GM19324 (cell line): ENCODE data around the gene CHML.

Experiments used
- ATAC-seq: cut with Tn5 transposase; IDR thresholded peaks from one replicate; pipeline ENCODE4 v1.9.1; 2021; ENCODE audit warnings: mild to moderate bottlenecking, moderate library complexity; ENCODE audit not compliant: unreplicated experiment, low FRiP score

CHML gene

DNA sequence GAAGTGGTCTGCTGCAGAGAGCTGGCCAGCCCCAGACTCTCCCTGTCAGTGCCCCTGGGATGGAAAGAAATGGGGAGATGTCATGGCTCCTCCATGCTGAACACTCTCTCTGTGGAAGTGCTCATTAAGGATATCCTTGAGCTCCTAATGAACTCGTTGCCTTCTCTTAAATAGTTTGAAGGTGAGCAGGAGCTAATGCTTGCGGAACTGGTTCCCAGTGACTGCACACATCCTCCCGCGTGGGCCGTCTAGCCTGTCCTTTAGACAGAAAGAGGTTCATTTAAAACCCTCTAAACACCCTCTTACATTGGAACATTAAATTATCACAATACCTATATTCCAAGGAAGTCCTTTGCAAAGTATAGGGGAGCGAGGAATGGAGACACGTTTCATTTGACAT, 6.0 kb upstream of the CHML start:
- no peak for ATAC-seq

DNA sequence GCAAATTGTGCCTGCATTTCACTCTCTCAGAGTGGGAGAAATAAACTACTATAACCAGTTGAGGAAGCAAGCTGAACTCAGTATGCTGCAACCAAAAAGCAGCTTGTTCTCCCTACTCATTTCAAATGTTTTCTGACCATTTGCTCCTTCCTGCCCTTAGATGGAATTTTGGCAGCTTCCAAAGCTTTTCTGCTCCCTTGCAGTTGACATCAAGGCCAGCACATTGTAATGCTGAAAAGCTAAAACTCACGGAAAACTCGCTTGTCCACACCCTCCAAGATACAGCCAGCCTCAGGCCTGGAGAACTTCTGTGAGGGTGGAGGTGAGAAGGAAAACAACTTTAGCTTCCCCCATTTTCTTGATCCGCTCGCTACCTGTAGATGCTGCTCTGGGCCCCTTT, 5.0 kb upstream of the CHML start:
- no peak for ATAC-seq

DNA sequence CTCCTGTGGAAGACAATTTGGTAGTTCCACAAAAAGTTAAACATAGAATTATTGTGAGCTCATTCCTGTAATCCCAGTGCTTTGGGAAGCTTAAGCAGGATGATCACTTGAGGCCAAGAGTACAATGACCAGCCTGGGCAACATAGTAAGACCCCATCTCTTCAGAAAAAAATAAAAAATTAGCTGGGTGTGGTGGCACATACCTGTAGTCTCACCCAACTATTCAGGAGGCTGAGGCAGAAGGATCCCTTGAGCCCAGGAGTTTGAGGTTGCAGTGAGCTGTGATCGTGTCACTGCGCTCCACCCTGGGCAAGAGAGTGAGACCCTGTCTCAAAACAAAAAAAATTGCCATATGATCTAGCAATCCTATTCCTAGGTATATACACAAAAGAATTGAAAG, 4.1 kb upstream of the CHML start:
- ATAC-seq: no peak

DNA sequence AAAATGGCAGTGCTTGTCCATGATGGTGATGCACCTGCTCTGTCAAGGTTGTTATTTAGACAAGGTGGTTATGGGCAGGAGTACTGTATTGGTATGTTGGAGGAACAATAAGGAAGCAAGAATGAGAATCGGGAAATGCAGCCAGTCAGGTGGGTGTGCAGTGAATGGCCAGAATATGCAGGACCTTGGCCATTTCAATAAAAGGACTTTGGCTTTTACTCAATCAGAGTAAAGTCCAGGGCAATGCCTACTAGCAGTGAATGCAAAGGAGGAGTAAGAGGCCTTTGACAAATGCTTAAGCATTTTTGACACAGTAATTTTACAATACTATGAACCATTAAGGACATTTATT, 2.4 kb upstream of the CHML start:
- no peak for ATAC-seq

DNA sequence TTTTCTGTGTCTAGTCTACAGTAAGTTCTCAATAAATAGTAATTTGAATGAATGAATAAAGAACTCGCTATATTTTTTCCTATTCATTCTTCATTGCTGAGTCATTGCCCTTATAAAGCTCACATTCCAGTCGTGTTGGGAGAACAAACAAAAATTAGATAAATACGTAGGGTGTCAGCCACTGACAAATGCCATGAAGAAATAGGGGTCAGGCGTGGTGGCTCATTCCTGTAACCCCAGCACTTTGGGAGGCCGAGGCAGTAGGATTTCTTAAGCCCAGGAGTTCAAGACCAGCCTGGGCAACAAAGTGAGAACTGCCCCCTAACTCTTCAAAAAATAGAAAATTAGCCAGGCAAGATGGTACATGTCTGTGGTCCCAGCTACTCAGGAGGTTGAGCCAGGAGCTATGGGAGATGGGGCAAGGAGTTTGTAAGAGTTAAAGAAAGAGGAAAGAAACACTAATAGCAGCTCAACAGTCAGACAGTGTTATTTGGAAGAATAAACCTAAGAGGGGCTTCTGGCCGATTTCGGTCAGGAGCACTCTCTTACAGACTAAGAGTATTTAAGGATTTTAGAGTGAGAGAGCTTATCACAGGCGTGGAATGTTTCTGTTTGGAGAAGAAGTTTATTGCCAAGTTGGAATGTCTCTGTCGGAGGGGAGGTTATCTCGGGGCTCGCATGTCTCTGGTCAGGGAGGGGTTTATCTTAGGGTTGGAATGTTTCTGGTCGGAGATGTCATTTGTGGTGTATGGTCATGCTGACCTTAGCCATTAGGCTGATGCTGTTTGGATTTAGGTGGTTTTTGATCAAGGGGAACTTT, 1.8 kb upstream of the CHML start:
- no peak for ATAC-seq

DNA sequence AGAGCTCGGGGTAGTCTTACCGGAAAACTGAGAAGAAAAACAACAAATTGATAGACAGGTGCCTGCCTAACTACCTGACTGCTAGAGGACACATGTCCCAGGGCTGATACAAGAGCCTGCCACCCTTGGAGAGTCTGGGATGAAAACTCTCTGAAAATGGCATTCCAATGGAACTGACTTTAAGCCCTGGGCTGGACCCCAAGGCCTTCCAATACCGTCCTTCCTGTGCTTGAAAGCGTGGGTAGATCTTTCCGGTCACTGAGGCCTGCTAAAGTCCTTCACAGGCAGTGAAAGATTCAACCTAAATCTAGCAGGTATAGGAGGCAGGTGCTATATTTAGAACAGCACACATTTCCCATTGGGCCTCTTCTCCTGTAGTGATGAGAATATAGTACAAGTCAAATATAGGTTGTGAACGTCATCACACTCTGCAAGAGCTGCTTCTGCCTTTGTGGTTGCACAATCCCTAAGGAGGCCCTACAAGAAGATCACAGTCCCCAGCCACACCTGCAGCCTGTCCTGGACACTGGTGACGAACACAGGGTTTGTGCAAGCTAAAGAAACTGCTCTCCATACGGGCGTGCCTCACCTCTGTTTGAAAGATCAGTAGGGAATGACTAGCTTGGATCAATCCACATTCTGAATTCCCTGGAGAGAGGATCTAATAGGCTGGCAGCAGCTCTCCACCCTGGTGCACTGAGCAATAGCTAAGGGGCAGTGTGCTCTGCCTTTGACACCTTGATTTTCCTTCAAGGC, 876 bp upstream of the CHML start:
- ATAC-seq: no peak

DNA sequence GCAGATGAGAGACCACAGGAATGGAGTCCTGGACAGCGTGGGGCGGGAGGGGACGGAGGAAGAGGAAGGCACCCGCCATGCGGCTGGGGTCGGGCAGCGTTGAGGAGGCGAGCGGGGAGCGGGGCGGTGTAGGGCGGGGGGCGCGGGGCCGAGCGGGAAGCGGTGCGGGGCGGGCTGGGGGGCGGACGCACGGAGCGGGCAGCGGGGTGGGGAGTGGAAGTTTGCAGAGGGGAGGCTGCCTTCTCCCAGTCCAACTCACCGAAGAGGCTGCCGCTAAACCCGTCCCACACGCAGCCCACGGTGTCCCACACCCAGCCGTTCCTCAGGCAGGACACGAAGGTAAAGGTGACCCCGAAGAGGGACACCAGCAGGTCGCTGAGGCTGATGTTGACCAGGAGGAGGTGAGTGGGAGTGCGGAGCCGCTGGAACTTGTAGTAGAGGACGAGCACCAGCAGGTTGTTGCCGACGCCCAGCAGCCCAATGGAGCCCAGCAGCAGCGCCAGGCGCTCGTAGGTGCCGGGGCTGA, 483 bp downstream of the CHML start:
- peak; percentile 56 for ATAC-seq

DNA sequence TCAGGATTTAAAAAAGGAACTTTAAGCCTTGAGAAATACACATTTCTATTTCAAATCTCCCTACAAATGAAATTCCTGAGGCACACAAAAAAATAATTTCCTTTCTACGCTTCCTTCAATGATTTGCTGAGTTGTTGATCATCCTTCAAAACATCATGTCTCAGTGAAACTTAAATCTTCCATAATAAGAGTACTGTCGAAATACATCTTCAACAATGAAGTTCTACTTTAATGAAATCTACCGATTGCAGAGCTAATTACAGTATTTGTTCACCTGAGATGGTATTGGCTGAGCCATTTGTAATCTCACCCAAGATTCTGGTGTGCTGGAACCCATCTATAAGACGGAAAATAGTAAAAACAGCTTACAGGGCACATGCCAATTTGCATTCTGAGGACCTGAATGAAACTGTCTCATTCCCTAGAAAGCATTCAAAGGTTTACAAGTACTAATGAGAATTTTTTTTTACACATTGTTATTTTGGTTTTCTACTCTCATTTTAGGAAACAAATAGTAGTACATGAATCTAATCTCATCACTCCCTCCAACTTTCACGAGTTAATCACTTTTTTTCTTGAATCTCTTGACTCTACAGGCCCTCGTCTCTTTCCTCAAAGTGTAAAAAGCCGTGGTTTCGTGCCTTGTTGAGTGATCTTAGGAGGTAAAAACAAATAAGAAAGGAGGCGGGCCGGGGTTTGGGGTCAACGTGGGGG, 1.1 kb downstream of the CHML start:
- ATAC-seq: no peak

DNA sequence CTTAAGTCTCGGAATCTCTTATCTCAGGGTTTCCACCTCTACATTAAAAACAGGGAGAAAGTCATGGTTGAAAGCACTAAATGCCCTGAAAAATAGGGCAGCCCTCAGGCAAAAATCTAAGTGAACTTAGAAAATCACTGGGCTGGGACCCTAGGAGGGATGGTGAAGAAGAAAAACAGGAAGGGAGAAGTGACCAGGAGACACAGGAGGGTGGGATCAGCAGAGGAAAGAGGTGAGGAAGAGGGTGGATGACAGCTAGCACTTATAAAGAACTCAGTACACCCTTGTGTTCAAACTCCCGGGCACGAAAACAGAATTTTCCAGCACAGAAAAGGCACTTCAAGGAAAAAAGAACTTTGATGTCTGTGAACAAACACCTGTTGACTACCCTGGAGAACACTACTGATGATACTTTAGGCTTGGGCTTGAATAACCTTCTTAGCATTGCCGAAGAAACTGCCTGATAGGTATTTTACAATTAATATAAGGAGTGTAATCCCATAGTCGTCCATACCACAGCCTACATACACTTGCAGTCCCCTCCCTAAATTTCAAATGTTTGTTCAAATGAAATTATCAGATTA, 2.0 kb downstream of the CHML start:
- no peak for ATAC-seq

DNA sequence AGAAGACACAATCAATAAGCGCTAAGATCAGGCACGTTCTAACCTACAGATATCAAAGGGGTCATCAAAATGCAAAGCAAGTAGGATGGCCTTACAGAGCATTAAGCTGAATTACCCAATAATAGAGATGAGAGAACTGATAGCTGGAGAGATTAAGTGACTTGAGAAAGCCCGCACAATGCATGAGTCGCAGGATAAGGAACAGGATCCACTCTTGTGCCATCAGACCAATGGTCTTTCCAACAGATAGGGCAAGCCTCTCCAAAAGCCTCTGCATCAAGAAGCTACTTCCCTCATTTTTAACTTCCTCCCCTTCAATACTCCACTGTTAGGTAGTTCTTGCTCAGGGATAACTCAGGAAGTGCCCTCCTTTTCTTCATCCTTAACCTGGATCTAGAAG, 2.6 kb downstream of the CHML start:
- ATAC-seq: no peak

DNA sequence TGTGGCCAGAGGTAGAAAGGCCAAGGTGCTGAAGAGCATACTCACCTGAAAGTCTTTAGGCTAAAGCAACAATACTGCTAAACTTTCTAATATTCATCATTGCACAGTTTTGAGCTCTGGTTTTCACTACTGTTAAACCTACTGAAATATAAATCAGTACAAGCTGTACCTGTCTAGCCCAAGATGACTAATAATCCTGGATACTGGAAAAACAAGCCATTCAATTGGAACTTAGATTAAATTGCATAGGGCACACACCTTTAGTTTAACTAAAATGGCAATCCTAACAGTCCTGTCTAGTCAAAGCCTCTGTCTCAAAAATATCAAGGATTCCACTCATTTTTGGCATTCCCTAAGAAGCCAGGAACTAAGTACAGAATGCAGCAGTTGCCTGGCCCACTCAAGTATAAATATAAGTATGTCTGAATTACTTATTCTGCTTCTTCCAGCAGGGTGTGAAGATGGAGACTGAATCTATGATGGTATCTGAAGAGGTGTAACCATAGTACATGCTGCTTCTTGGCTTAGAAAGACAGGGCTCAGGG, 3.1 kb downstream of the CHML start:
- ATAC-seq: no peak

DNA sequence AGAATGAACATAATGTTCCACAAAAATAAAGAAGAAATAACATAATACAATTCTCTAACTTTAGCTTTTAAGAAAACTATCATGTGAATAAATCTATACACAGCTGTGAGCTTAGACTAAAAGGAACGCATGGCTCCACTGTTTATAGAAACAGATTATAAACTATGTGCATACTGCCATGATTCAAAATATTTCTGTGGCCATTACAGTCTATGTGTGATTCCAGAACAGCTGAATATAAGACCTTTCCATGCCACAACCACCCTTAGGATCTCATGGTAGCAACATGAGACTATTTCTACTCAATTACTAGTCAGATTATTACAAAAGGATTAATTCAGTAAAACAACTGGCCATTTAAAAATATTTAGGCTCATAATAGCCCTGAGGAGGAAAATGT, 3.9 kb downstream of the CHML start:
- ATAC-seq: no peak

DNA sequence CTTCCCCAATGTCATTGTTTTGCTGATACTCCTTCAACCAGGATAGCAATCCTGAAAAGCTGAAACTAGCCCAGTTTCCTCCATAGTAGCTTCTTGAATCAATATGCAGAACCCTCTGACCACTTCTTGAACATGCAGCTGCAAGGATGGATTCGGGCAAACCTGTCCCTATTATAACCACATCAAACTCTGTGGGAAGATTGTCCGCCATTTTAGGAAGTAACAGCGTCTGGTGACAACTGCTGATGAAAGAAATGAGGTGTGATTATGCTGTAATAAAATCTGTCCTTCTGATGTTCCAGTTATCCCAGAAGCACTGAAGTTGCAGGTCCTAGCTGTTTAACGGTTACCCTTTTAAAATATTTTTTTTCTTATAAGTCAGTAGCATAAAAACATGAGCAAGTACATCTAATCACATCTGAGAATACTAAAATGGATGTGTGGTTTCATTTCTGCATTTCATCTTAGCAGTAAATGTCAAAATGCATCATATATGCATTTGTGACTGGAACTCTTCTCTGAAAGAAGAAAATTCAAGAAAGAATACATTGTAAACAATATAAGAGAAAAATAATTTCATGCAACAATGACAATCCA, 4.5 kb downstream of the CHML start:
- no peak for ATAC-seq

DNA sequence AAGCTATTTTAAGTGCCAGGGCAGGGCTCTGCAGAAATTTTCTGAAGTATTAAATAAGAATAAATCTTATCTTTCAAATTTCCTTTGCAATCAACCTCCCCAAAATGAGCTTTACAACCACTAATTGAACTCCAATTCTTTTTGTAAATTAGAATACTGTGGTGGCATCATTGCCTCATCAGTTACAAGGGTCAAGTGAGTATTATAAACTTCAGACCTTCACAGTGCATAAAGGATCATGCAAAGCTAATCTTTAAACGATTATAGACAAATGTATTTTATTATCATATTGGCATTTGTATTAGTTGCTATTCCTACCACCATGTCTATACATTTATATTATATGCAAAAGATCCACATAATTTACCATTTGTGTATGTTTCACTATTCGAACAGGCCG, 7.2 kb downstream of the CHML start:
- no peak for ATAC-seq

DNA sequence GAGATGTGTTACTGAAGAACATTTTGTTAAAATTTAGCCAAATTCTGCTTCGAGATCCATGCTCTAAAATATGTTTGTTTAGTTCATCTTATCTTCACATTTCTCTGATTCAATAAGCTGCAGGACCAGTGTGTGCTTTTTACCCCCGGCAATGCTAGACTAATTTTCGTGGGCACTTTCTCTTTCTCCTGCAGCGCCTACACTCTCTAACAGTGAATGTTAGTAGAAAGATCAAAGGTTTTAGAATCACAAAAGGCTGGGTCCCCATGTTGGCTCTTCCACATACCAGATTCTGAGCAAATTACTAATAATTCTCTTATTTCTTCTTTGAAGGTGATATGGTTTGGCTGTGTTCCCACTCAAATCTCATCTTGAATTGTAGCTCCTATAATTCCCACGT, 8.5 kb downstream of the CHML start:
- no peak for ATAC-seq

DNA sequence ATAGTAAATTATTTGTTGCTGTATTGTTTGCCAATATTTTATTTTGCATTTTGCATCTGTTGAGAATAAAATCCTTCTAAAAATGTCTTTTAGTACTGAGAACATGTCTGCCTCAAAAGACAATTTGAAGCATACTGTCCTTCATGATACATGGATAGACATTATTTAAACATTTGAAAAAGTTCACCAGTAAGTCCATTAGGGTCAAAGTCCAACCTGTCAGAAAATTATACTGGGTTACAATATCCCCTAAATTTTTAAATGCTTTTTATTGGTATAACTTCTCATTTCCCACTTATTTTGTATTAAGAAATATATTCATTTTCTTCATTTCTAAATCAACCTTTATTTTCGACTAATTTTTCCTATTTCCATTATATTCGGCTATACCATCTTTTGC, 9.3 kb downstream of the CHML start:
- ATAC-seq: no peak

DNA sequence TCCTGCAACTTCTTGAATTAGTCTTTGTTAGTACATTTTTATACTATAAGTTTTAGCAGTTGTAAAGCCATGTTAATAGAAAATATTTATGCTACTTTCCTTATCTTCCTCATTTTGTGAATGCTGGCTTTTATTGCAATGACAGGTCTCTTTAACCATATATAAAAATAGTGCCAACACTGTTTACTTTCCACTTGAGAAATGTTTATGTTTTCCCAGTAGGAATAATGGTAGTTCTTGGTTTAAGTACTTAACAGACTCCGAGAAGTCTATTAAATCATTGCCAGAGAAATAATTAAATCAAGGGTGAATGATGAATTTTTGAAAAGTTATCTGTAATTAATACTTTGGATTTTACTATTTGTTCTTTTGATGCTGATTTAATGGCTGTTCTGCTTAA, 9.7 kb downstream of the CHML start:
- no peak for ATAC-seq

DNA sequence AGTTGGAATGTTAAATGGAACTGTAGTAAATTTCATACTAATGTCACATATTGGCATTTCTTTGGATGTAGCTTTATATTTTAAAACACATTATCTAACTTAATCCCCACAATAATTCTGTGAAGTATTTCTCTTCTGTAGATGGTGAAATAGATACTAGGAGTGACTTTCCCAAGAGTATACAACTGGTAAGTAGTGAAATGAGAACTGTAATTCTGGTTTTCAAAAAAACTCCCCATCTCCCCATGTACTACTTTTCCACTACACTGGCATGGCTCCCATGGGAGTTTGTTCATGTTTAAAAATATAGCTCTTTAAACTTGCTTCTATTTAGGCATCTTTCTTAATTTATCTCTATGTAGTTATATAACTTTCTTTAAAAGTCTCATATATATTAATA, 10.2 kb downstream of the CHML start:
- ATAC-seq: no peak

DNA sequence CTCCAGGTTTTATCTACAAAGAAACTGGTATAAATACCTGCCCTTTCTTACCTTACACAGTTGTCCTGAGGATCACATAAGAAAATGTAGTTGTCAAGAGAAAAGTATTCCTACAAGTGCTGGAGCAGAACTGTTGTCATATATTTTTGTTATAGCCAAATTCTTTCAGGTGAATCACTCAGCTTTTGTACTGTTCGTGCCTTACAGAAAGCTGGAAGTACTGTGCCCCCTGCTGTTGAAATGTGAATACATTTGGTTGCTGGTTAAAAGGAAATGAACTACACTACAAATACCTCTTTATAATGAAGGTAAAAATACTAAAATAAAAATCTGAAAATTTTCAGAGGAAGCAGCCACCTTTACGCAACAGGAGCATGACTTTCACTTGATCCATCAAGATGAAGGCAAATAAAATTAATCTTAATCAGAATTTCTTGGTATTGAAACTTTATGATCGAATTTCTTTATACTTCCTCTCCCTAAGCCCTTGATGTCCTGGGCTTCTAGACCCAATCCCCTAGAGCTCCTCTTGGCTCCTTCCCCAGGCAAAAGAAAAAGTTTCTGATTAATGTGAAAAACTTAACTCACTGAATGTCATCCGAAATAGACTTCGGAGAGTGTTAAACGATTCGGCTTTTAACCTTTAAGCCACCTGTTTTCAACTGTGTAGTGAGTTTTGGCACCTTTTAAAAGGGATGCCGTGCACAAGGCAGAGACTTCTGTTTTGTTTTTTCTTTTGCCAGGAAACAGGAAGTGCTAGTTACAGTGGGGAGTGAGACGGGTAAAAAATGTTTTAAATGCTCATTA, 12.5 kb downstream of the CHML start:
- peak; percentile 79 for ATAC-seq

DNA sequence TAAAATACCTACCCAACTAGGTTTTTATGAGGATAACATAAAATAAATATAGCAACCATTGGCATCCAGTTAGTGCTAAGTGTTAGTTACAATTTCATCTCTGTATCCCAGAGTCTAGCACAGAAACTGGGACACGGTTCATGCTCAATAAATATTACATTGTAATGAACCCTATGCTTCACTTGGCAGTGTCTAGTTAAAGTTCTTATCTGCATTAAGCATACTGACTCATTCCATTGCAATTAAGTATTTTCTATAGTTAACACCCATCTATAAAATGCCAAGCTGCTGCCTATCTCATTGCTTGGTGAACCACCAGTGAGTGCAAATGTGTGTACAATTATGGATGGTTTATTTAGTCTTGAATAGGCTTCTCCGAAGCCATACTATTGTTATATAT, 15.2 kb downstream of the CHML start:
- no peak for ATAC-seq
